Trophoblast cell (in vitro differentiated cells and primary cell): ENCODE data around the gene AUH.

Experiments
- DNase-seq, 2 donors: peaks; one replicate each; pipeline ENCODE4 v3.0.0-alpha.2; 2016
- H2AFZ ChIP-seq: 2 replicates; pipeline ENCODE4 v1.6.1; 2013; ENCODE audit warnings: low read length, moderate library complexity, mild to moderate bottlenecking; ENCODE audit not compliant: insufficient read depth, poor library complexity
- H2AK5ac ChIP-seq: 2 replicates; pipeline ENCODE4 v1.6.1; 2013; ENCODE audit warnings: mild to moderate bottlenecking, low read length
- H2BK120ac ChIP-seq: 2 replicates; pipeline ENCODE4 v1.6.1; 2013; ENCODE audit warnings: low read length, mild to moderate bottlenecking, moderate library complexity; ENCODE audit not compliant: insufficient read depth, poor library complexity
- H2BK12ac ChIP-seq: 2 replicates; pipeline ENCODE4 v1.6.1; 2013; ENCODE audit warnings: mild to moderate bottlenecking, low read length, moderate library complexity
- H2BK5ac ChIP-seq: 2 replicates; pipeline ENCODE4 v1.6.1; 2013; ENCODE audit warnings: low read length, low read depth, moderate library complexity, mild to moderate bottlenecking; ENCODE audit not compliant: poor library complexity
- H3K14ac ChIP-seq: 2 replicates; pipeline ENCODE4 v1.6.1; 2013; ENCODE audit warnings: mild to moderate bottlenecking, low read length
- H3K18ac ChIP-seq: 2 replicates; pipeline ENCODE4 v1.6.1; 2013; ENCODE audit warnings: mild to moderate bottlenecking, low read length
- H3K23ac ChIP-seq: 2 replicates; pipeline ENCODE4 v1.6.1; 2013; ENCODE audit warnings: low read length
- H3K27ac ChIP-seq: 2 replicates; pipeline ENCODE4 v1.5.1; 2013; ENCODE audit warnings: low read depth, mild to moderate bottlenecking, inconsistent platforms, low read length, moderate library complexity
- H3K27me3 ChIP-seq: 2 replicates; pipeline ENCODE4 v1.6.1; 2013; ENCODE audit warnings: inconsistent platforms, mild to moderate bottlenecking, low read length, moderate library complexity; ENCODE audit not compliant: insufficient read depth
- H3K36me3 ChIP-seq, 2 experiments: 1 replicate in 1 of 2; 2 replicates in 1 of 2; pipeline ENCODE4 v1.6.1; 2013; ENCODE audit warnings: low read length in 2 of 2, mild to moderate bottlenecking in 2 of 2, moderate library complexity in 1 of 2; ENCODE audit not compliant: insufficient read depth in 2 of 2, control insufficient read depth in 1 of 2
- H3K4ac ChIP-seq: 2 replicates; pipeline ENCODE4 v1.6.1; 2013; ENCODE audit warnings: low read depth, mild to moderate bottlenecking, low read length, moderate library complexity
- H3K4me1 ChIP-seq, 2 experiments: 1 replicate in 1 of 2; 2 replicates in 1 of 2; pipeline ENCODE4 v1.6.1; 2013; ENCODE audit warnings: low read length in 2 of 2, mild to moderate bottlenecking in 2 of 2, moderate library complexity in 1 of 2; ENCODE audit not compliant: insufficient read depth in 2 of 2, control insufficient read depth in 1 of 2
- H3K4me2 ChIP-seq: 2 replicates; pipeline ENCODE4 v1.6.1; 2013; ENCODE audit warnings: inconsistent platforms, mild to moderate bottlenecking, low read length, moderate library complexity
- H3K4me3 ChIP-seq: 2 replicates; pipeline ENCODE4 v1.5.1; 2013; ENCODE audit warnings: mild to moderate bottlenecking, low read depth, low read length, inconsistent platforms
- H3K79me1 ChIP-seq: one replicate; pipeline ENCODE4 v1.6.1; 2013; ENCODE audit warnings: low read length
- H3K79me2 ChIP-seq: 2 replicates; pipeline ENCODE4 v1.6.1; 2013; ENCODE audit warnings: low read length, mild to moderate bottlenecking; ENCODE audit not compliant: control insufficient read depth, insufficient read depth, poor library complexity
- H3K9ac ChIP-seq: 2 replicates; pipeline ENCODE4 v1.6.1; 2013; ENCODE audit warnings: mild to moderate bottlenecking, low read length
- H3K9me3 ChIP-seq: 2 replicates; pipeline ENCODE4 v1.6.1; 2013; ENCODE audit warnings: low read depth, mild to moderate bottlenecking, control low read depth, inconsistent platforms, low read length; ENCODE audit not compliant: insufficient read depth
- H4K12ac ChIP-seq: 2 replicates; pipeline ENCODE4 v1.6.1; 2013; ENCODE audit warnings: low read depth, mild to moderate bottlenecking, low read length, moderate library complexity
- H4K8ac ChIP-seq: 2 replicates; pipeline ENCODE4 v1.6.1; 2013; ENCODE audit warnings: low read depth, mild to moderate bottlenecking, low read length, moderate library complexity
- H4K91ac ChIP-seq: one replicate; pipeline ENCODE4 v1.6.1; 2013; ENCODE audit warnings: low read depth, mild to moderate bottlenecking, low read length, moderate library complexity
- WGBS: extraction: QIAGEN DNeasy Blood & Tissue Kit; methylation state at CpG from one replicate; pipeline ENCODE4 v1.1.7; 2013; ENCODE audit warnings: missing lambda C conversion rate; ENCODE audit not compliant: insufficient read length, insufficient coverage; ENCODE audit errors: extremely low coverage; 5-methylcytosine and 5-hydroxymethylcytosine counted together

Gene AUH

DNA sequence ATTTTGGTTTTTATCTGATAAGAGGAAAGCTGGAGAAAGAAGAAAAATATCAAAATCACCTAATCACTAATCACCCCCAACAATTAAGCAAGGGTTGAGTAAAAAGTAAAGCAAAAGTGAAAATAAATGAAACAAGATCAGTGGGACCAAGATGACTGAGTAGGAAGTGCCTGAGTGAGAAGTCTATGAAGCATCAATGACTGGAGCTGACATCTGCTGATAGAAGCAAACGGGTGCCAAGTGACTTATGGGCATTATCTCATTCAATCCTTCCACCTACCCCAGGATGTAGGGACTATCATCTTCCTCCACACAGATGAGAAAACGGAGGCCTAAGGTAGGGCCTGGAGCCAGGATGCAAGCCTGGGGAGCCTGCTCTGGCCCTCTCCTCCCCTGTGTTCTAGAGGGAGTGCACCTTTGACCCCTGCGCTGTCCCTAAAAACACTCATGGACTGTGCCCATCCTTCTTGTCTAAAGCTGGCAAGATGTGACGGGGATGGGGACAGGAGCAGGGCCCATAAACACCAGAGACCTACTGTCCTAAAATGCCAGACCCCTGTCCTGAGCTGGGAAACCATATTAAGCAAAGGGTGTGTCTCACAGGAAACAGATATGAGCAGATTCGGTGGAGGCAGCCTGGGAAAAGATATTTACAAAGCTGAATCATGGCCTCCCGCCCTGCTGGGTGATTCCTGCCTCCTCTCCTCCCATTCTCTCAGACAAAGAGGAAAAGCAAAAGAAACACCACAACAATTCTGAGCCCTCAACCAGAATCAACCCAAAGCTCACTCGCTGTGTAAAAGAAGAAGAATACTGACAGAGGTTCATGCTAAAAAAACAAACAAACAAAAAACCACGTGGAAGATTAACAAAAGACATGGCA lies 116.0 kb downstream of the AUH start:
- H2BK12ac ChIP-seq, result no peak overlapping the region
- no peak overlapping the region for H3K4me3 ChIP-seq
- H4K91ac ChIP-seq, result no peak overlapping the region
- H3K18ac ChIP-seq, result no peak overlapping the region
- H3K9ac ChIP-seq, result no peak overlapping the region
- H3K4me2 ChIP-seq, result no peak overlapping the region
- no peak overlapping the region for H4K8ac ChIP-seq
- H3K4me1 ChIP-seq, result no peaks in the 10 kb centered on the region
- no peak for DNase-seq
- no peak overlapping the region for H3K27ac ChIP-seq
- no peak overlapping the region for H3K4ac ChIP-seq
- no peak overlapping the region for H2BK5ac ChIP-seq
- H3K79me1 ChIP-seq, result no peaks in the 10 kb centered on the region
- H2BK120ac ChIP-seq, result no peak overlapping the region
- H2AFZ ChIP-seq, result no peak overlapping the region
- H3K14ac ChIP-seq, result no peak overlapping the region
- no peak overlapping the region for H2AK5ac ChIP-seq
- H3K27me3 ChIP-seq, result no peaks in the 10 kb centered on the region
- no peak overlapping the region for H3K23ac ChIP-seq
- peaks cover 2 to 3% of the 10 kb centered on the region in 2 experiments for H3K36me3 ChIP-seq
- H3K79me2 ChIP-seq, result no peaks in the 10 kb centered on the region
- H3K9me3 ChIP-seq, result no peaks in the 10 kb centered on the region
- H4K12ac ChIP-seq, result no peak overlapping the region
- no CpG with 5 or more reads among the region's 8 CpGs for WGBS

DNA sequence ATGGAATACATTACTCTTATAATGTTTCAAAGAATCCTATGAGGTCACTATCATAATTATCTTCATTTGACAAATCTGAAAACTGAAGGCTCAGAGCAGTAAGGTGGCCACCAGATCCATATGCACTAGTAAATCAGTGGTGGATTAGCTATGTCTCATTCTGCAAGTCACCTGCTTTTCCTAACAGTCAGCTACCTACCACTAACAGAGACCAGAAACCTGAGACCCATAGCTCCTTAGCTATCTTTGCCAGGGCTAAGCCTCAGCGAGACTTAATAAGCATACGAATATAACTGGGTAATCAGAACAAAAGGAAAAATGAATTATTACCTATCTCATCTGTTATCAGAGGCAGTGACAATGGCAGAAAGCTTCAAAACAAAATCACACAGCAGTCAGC lies 118.7 kb downstream of the AUH start:
- Histone ChIP-seq H2AK5ac (no peak overlapping the region), H3K79me2 (no peaks in the 10 kb centered on the region), H3K18ac (no peak overlapping the region), H3K4me3 (no peak overlapping the region), H3K4me1 (no peaks in the 10 kb centered on the region), H2AFZ (no peak overlapping the region), H3K9me3 (no peaks in the 10 kb centered on the region), H4K8ac (no peak overlapping the region), H3K27ac (no peak overlapping the region), H3K14ac (no peak overlapping the region), H2BK5ac (no peak overlapping the region), H4K12ac (no peak overlapping the region), H4K91ac (no peak overlapping the region), H3K27me3 (no peaks in the 10 kb centered on the region), H3K4me2 (no peak overlapping the region), H3K9ac (no peak overlapping the region), H2BK12ac (no peak overlapping the region), H3K23ac (no peak overlapping the region), H3K4ac (no peak overlapping the region), H2BK120ac (no peak overlapping the region), H3K79me1 (no peaks in the 10 kb centered on the region), H3K36me3 (peaks cover 0 to 3% of the 10 kb centered on the region in 2 experiments)
- no peak for DNase-seq
- WGBS, result no CpG with 5 or more reads among the region's 2 CpGs

DNA sequence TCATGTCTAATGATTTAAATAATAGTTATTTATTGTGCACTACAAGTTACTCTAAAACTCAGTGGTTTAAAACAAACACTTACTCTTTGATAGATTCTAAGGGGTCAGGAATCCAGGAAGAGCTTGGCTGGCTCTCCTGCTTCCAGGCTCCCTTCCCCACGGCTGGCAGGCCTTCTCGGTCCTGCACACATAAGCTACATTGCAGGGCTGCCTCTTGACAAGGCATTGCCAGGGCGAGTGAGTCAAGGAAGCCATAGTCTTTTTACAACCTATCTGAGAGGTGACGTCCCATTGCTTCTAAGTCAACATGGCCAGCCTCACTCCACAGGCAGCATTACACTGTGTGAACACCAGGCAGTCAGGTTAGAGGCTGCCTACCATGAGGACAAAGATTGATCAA lies 119.8 kb downstream of the AUH start:
- no peak overlapping the region for H2BK120ac ChIP-seq
- H3K14ac ChIP-seq, result no peak overlapping the region
- no peaks in the 10 kb centered on the region for H3K9me3 ChIP-seq
- H4K91ac ChIP-seq, result no peak overlapping the region
- DNase-seq, result no peak
- no peak overlapping the region for H3K18ac ChIP-seq
- H2BK5ac ChIP-seq, result no peak overlapping the region
- no peak overlapping the region for H4K8ac ChIP-seq
- H3K27me3 ChIP-seq, result no peaks in the 10 kb centered on the region
- H4K12ac ChIP-seq, result no peak overlapping the region
- H2AK5ac ChIP-seq, result no peak overlapping the region
- H3K4me3 ChIP-seq, result no peak overlapping the region
- no peak overlapping the region for H2BK12ac ChIP-seq
- H3K27ac ChIP-seq, result no peak overlapping the region
- no peak overlapping the region for H2AFZ ChIP-seq
- H3K79me1 ChIP-seq, result no peaks in the 10 kb centered on the region
- H3K23ac ChIP-seq, result no peak overlapping the region
- no peak overlapping the region for H3K9ac ChIP-seq
- no CpG with 5 or more reads among the region's 4 CpGs for WGBS
- H3K4me2 ChIP-seq, result no peak overlapping the region
- H3K4me1 ChIP-seq, result no peaks in the 10 kb centered on the region
- H3K4ac ChIP-seq, result no peak overlapping the region
- no peaks in the 10 kb centered on the region for H3K79me2 ChIP-seq
- peaks cover 0 to 3% of the 10 kb centered on the region in 2 experiments for H3K36me3 ChIP-seq

DNA sequence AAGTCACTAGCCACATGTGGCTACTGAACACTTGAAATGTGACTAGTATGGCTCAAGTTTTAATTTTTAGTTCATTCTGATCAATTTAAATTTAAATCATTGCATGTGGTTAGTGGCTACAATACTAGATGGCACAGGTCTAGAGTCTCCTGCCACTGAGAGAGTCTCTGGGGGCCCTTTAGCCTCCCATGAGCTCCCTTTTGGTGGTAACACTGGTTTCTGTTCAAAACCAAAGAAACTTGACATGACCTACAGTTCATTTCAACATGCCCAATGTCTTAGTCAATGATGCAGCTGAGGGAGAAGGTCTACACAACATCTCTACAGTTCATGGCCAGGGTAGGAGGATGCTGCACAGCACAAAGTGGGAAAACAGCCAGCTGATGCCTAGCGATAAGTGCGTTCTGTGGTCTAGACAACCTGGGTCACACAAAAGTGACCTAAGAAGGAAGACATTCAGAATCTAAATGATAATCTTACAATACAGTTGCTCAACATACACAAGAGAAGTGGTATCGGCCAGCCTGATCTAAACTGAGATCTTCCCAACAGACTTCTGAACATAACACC lies 121.0 kb downstream of the AUH start:
- no peak overlapping the region for H3K18ac ChIP-seq
- H3K9ac ChIP-seq, result no peak overlapping the region
- no CpG with 5 or more reads among the region's 3 CpGs for WGBS
- no peak overlapping the region for H2AK5ac ChIP-seq
- no peak overlapping the region for H3K23ac ChIP-seq
- no peak overlapping the region for H2BK120ac ChIP-seq
- H3K9me3 ChIP-seq, result no peaks in the 10 kb centered on the region
- no peak overlapping the region for H4K91ac ChIP-seq
- H2BK12ac ChIP-seq, result no peak overlapping the region
- peak in 1 of 2 donors; percentile 29 for DNase-seq
- no peak overlapping the region for H4K8ac ChIP-seq
- H3K27me3 ChIP-seq, result no peaks in the 10 kb centered on the region
- no peak overlapping the region for H3K27ac ChIP-seq
- H3K14ac ChIP-seq, result no peak overlapping the region
- no peak overlapping the region for H3K4ac ChIP-seq
- H2AFZ ChIP-seq, result no peak overlapping the region
- H3K36me3 ChIP-seq, result peaks cover 0 to 3% of the 10 kb centered on the region in 2 experiments
- H3K79me2 ChIP-seq, result no peaks in the 10 kb centered on the region
- no peak overlapping the region for H4K12ac ChIP-seq
- no peak overlapping the region for H2BK5ac ChIP-seq
- H3K4me1 ChIP-seq, result no peaks in the 10 kb centered on the region
- H3K79me1 ChIP-seq, result no peaks in the 10 kb centered on the region
- H3K4me2 ChIP-seq, result no peak overlapping the region
- no peak overlapping the region for H3K4me3 ChIP-seq
